SJCRH30 (cell line): ENCODE results near the gene PEX11G. TPM values are rescaled to one million over a fixed set of nuclear protein-coding genes. Genes with fewer than 3 reads are reported as not detected.

ENCODE experiments used
- DNase-seq, 2 experiments: peaks; one replicate each; pipeline ENCODE4 v3.0.0-alpha.2; 2015 to 2020
- H3K27ac ChIP-seq: fragments of 250-450 bp; sonication (Bioruptor Pico); 2 replicates; pipeline ENCODE4 v1.5.1; 2020; ENCODE audit warnings: mild to moderate bottlenecking, moderate library complexity
- H3K27me3 ChIP-seq: fragments of 250-450 bp; sonication (Bioruptor Pico); 2 replicates; pipeline ENCODE4 v1.5.1; 2020; ENCODE audit warnings: mild to moderate bottlenecking, moderate library complexity
- H3K36me3 ChIP-seq: fragments of 250-450 bp; sonication (Bioruptor Pico); 2 replicates; pipeline ENCODE4 v1.5.1; 2020; ENCODE audit warnings: mild to moderate bottlenecking, moderate library complexity
- H3K4me1 ChIP-seq: fragments of 250-450 bp; sonication (Bioruptor Pico); 2 replicates; pipeline ENCODE4 v1.5.1; 2020; ENCODE audit warnings: mild to moderate bottlenecking, moderate library complexity
- H3K4me3 ChIP-seq: fragments of 250-450 bp; sonication (Bioruptor Pico); 2 replicates; pipeline ENCODE4 v1.5.1; 2020; ENCODE audit warnings: mild to moderate bottlenecking, moderate library complexity
- H3K9me3 ChIP-seq: fragments of 250-450 bp; sonication (Bioruptor Pico); replicated peaks from 2 replicates; pipeline ENCODE4 v1.5.1; 2020; ENCODE audit warnings: mild to moderate bottlenecking, moderate library complexity
- total RNA-seq: library from RNA; depleted of rRNA; stranded (reverse); fragments of >200 nt; shearing (Covaris generic); gene quantifications from 2 replicates; pipeline ENCODE4 v1.2.3, GENCODE V29; 2014; rRNA removed

PEX11G gene
- total RNA-seq, 1 experiment from 2014 or later: not detected

DNA sequence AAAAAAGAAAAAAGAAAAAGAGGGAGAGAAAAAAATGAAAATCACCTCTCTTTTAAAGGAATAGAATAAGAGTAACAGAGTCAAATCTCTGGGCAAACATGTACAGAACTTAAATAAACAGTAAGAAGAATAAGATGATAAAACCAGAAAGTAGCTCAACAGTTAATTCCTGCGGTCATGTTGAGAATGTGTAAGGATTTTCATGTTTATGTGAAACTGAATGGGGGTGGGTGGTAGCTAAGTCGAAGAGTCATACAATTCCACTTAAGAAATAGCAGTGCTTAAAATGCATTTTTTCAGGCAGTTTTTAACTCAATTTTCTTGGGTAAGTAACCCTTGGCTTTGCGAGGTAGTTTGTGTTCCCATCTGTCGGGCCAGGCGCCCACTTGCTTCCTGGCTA, 60.9 kb downstream of the PEX11G start:
- no peak overlapping the region for H3K27ac ChIP-seq
- no peaks in the 10 kb centered on the region for H3K4me1 ChIP-seq
- no peaks in the 10 kb centered on the region for H3K27me3 ChIP-seq
- no peak overlapping the region for H3K4me3 ChIP-seq
- DNase-seq: no peak
- no peaks in the 10 kb centered on the region; the same call in 1 of the 2 replicates for H3K36me3 ChIP-seq
- no peaks in the 10 kb centered on the region for H3K9me3 ChIP-seq

DNA sequence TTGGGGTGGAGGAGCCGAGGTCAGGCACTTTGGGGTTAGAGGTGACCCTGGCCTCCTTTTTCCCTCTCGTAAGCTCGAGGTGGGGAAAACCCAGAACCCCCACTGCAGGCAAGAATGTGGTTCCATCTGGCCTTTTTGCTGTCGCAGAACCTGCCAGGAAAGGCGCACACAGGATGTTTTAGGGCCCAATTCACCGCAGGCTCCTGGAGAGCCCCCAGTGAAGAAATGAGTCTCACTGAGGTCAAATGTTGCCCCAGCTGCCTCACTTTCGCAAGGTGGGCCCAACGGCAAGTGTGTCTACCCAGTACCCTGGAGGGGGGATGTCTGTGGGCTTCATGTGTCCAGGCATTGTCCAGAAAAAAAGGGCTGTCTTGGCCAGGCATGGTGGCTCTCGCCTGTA, 61.8 kb downstream of the PEX11G start:
- Histone ChIP-seq H3K4me3 (no peak overlapping the region), H3K9me3 (no peaks in the 10 kb centered on the region), H3K27me3 (no peaks in the 10 kb centered on the region), H3K4me1 (no peaks in the 10 kb centered on the region), H3K27ac (no peak overlapping the region), H3K36me3 (no peaks in the 10 kb centered on the region; the same call in 1 of the 2 replicates)
- no peak for DNase-seq

Other genes with a start within 250 kb of the PEX11G start
- 12.9 and 14.3 TPM in 2 replicates for gene INSR, start 194.6 kb downstream of the PEX11G start, total RNA-seq
- 18.4 and 19.2 TPM in 2 replicates for gene ARHGEF18, start 140.1 kb downstream of the PEX11G start, total RNA-seq
- gene ZNF358, start 27.1 kb upstream of the PEX11G start, total RNA-seq: 28.8 and 33.8 TPM in 2 replicates
- 3.8 and 5.8 TPM in 2 replicates for gene MCOLN1, start 33.6 kb upstream of the PEX11G start, total RNA-seq
- 14.2 and 17.3 TPM in 2 replicates for gene PNPLA6, start 46.7 kb upstream of the PEX11G start, total RNA-seq
- 0.04 and 0.10 TPM in 2 replicates for gene CAMSAP3, start 106.8 kb upstream of the PEX11G start, total RNA-seq
- 29.5 and 33.0 TPM in 2 replicates for gene XAB2, start 140.5 kb upstream of the PEX11G start, total RNA-seq
- 51.0 and 62.1 TPM in 2 replicates for gene PET100, start 140.8 kb upstream of the PEX11G start, total RNA-seq
- gene PCP2, start 144.7 kb upstream of the PEX11G start, total RNA-seq: not detected in 2 replicates
- 0.15 TPM in 1 of 2 replicates, not detected in the other for gene STXBP2, start 148.1 kb upstream of the PEX11G start, total RNA-seq
- gene RETN, start 180.0 kb upstream of the PEX11G start, total RNA-seq: not detected in 2 replicates
- not detected in 2 replicates for gene MCEMP1, start 188.1 kb upstream of the PEX11G start, total RNA-seq
- 18.5 and 25.1 TPM in 2 replicates for gene TRAPPC5, start 191.8 kb upstream of the PEX11G start, total RNA-seq
- not detected in 2 replicates for gene FCER2, start 213.1 kb upstream of the PEX11G start, total RNA-seq
- gene CLEC4G, start 243.1 kb upstream of the PEX11G start, total RNA-seq: not detected in 2 replicates